ENCODE data around the gene GULP1.

GRCh38 chr2:188306271-188306670 lies 14.6 kb downstream of the GULP1 start:
- TF ChIP-seq TSHZ2 (CRISPR knock-in tag; IDR thresholded peaks at IDR 0.05), result no peak
- TF ChIP-seq RARB (CRISPR knock-in tag; IDR thresholded peaks at IDR 0.05), result no peak
- TF ChIP-seq BACH2 (CRISPR knock-in tag; IDR thresholded peaks at IDR 0.05; ENCODE audit: borderline replicate concordance), result no peak
- no peak for TF ChIP-seq ISL1 (CRISPR knock-in tag; IDR thresholded peaks at IDR 0.05)
- no peak for TF ChIP-seq PPARA (CRISPR knock-in tag; IDR thresholded peaks at IDR 0.05; ENCODE audit: borderline replicate concordance)
- TF ChIP-seq ARNTL (CRISPR knock-in tag; IDR thresholded peaks at IDR 0.05; ENCODE audit: borderline replicate concordance, low read depth), result no peak
- TF ChIP-seq ZNF70 (CRISPR knock-in tag; IDR thresholded peaks at IDR 0.05), result no peak
